ENCODE results near the gene PPP3CA.

PPP3CA gene

DNA sequence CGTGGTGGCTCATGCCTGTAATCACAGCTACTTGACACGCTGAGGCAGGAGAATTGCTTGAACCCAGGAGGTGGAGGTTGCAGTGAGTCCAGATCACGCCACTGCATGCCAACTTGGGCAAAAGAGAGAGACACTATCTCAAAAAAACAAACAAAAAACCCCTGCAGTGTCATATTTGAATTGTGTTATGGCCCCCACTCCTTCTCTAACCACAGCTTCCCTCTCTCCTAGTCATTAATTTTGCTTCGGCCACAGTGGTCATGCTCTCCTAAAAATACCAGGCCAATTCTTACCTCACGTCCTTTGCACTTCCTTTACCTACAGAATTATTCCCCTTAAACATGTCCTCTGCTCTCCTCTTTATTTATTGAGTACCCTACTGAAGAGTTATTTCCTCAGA lies 206.1 kb downstream of the PPP3CA start:
- TF ChIP-seq, protein P1, sequence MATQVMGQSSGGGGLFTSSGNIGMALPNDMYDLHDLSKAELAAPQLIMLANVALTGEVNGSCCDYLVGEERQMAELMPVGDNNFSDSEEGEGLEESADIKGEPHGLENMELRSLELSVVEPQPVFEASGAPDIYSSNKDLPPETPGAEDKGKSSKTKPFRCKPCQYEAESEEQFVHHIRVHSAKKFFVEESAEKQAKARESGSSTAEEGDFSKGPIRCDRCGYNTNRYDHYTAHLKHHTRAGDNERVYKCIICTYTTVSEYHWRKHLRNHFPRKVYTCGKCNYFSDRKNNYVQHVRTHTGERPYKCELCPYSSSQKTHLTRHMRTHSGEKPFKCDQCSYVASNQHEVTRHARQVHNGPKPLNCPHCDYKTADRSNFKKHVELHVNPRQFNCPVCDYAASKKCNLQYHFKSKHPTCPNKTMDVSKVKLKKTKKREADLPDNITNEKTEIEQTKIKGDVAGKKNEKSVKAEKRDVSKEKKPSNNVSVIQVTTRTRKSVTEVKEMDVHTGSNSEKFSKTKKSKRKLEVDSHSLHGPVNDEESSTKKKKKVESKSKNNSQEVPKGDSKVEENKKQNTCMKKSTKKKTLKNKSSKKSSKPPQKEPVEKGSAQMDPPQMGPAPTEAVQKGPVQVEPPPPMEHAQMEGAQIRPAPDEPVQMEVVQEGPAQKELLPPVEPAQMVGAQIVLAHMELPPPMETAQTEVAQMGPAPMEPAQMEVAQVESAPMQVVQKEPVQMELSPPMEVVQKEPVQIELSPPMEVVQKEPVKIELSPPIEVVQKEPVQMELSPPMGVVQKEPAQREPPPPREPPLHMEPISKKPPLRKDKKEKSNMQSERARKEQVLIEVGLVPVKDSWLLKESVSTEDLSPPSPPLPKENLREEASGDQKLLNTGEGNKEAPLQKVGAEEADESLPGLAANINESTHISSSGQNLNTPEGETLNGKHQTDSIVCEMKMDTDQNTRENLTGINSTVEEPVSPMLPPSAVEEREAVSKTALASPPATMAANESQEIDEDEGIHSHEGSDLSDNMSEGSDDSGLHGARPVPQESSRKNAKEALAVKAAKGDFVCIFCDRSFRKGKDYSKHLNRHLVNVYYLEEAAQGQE (IDR thresholded peaks at IDR 0.05; ENCODE audit: low read depth): no peak
- no peak for TF ChIP-seq NFIC (IDR thresholded peaks at IDR 0.05)
- TF ChIP-seq EGR1 (IDR thresholded peaks at IDR 0.05): no peak
- TF ChIP-seq TCF12 (IDR thresholded peaks at IDR 0.05; ENCODE audit: low read depth): no peak
- TF ChIP-seq RAD21 (IDR thresholded peaks at IDR 0.05; ENCODE audit: low read depth): no peak
- TF ChIP-seq, protein P2, sequence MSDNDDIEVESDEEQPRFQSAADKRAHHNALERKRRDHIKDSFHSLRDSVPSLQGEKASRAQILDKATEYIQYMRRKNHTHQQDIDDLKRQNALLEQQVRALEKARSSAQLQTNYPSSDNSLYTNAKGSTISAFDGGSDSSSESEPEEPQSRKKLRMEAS (IDR thresholded peaks at IDR 0.05): no peak
- TF ChIP-seq CEBPB (IDR thresholded peaks at IDR 0.05): no peak
- no peak for TF ChIP-seq EP300 (IDR thresholded peaks at IDR 0.05; ENCODE audit: borderline replicate concordance)
- TF ChIP-seq TAF1 (IDR thresholded peaks at IDR 0.05; ENCODE audit: low read depth): no peak
- no peak for TF ChIP-seq YY1 (IDR thresholded peaks at IDR 0.05; ENCODE audit: low read depth)
- no peak for TF ChIP-seq CREB1 (IDR thresholded peaks at IDR 0.05; ENCODE audit: low read depth)
- TF ChIP-seq TEAD4 (IDR thresholded peaks at IDR 0.05): no peak
- TF ChIP-seq, protein P3, sequence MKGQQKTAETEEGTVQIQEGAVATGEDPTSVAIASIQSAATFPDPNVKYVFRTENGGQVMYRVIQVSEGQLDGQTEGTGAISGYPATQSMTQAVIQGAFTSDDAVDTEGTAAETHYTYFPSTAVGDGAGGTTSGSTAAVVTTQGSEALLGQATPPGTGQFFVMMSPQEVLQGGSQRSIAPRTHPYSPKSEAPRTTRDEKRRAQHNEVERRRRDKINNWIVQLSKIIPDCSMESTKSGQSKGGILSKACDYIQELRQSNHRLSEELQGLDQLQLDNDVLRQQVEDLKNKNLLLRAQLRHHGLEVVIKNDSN (IDR thresholded peaks at IDR 0.05): no peak
- no peak for TF ChIP-seq ZBTB7A (IDR thresholded peaks at IDR 0.05; ENCODE audit: low read depth)
- no peak for TF ChIP-seq FOXM1 (IDR thresholded peaks at IDR 0.05; ENCODE audit: borderline replicate concordance, low read depth)

DNA sequence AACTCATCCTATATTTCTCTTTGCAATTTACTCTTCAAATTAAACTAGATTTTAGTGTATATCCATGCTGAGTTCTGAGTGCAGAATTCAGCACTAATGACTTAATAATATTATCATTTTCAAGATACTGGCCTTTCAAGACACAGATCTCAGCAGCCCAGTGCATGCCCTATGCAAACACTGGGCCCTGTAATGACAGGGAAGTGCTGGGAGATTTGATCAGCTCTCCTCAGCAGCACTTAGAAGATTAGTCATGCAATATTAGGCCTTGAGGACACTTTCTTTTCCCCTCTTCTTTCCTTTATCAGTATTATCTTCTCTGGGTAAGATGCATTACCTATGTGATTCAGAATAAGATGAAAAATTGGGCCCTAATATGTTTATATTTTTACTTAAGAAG lies 207.1 kb downstream of the PPP3CA start:
- no peak for TF ChIP-seq TCF12 (IDR thresholded peaks at IDR 0.05; ENCODE audit: low read depth)

DNA sequence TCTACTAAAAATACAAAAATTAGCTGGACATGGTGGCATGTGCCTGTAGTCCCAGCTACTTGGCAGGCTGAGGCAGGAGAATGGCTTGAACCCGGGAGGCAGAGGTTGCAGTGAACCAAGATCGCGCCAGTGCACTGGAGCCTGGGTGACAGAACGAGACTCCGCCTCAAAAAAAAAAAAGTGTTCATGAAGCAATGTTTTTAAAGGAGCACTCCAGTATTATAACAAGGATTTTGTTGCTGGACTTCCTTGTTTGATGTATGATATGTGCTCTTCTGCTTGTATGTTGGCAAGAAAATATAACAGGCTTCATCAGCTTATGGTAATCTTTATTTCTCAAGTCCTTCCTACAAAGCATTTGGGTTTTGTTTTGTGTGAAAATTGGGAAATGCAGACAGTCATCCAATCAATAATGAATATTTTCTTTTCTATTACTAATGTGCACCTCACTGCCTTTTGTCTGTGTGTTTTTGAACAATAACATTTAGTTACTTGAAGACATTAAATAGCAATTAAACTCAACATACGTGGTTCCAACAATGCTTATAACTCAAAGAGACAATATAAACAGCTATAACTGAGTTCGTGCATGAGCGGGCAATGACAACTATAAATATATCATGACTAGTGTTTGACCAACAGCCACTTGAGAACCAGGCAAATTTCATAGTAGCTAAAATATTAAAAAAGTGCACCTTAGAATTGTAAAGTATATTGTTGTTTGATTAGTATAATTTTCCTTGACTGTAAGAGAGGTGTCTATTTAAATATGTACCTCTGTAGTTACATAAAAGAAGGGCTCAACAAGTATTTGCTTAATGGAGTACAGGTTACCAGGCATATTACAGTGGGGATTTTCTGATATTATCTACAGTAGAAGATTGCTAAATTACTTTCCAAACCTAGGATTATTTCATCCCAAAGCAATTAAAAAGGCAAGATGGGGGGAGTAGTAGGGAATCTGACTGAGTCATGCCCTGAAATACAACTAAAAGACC lies 210.7 kb downstream of the PPP3CA start:
- TF ChIP-seq NFIC (IDR thresholded peaks at IDR 0.05) (no peak), ZBTB7A (IDR thresholded peaks at IDR 0.05; ENCODE audit: low read depth) (no peak), TCF12 (IDR thresholded peaks at IDR 0.05; ENCODE audit: low read depth) (no peak), CREB1 (IDR thresholded peaks at IDR 0.05; ENCODE audit: low read depth) (no peak), TAF1 (IDR thresholded peaks at IDR 0.05; ENCODE audit: low read depth) (no peak), FOXM1 (IDR thresholded peaks at IDR 0.05; ENCODE audit: borderline replicate concordance, low read depth) (no peak), YY1 (IDR thresholded peaks at IDR 0.05; ENCODE audit: low read depth) (no peak), EGR1 (IDR thresholded peaks at IDR 0.05) (no peak), RAD21 (IDR thresholded peaks at IDR 0.05; ENCODE audit: low read depth) (no peak), EP300 (IDR thresholded peaks at IDR 0.05; ENCODE audit: borderline replicate concordance) (no peak), TEAD4 (IDR thresholded peaks at IDR 0.05) (no peak), CEBPB (IDR thresholded peaks at IDR 0.05) (no peak)
- TF ChIP-seq, protein P2 (IDR thresholded peaks at IDR 0.05): no peak
- TF ChIP-seq, protein P1 (IDR thresholded peaks at IDR 0.05; ENCODE audit: low read depth): no peak
- TF ChIP-seq, protein P3 (IDR thresholded peaks at IDR 0.05): no peak

DNA sequence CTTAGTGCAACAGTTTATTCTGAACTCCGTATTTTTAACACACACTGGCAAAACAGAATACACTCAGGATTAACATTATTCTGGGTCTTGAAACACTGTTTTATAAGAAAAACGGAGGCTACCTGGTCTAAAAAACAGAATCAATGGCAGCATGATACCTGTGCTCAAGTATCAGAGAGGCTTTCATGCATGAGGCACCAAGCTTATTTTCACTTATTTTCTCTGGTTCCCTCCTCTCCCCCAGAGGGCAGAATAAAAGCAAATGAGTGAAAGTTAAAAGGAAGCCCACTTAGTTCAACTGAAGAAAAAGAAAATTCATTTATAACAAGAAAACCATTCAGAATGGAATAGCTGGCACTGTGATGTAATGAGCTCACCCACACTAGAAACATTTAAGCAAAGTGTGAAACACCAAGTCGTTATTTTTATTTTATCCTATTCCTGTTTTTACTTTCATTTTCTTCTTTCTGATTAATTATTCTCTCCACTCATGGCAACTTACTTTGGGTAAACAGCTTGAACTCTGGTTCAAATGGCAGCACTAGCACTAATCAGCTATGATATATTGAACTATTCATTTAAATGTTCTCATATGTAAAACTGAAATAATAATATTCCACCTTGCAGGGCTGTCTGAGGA lies 211.8 kb downstream of the PPP3CA start:
- TF ChIP-seq YY1 (IDR thresholded peaks at IDR 0.05; ENCODE audit: low read depth): no peak
- no peak for TF ChIP-seq EGR1 (IDR thresholded peaks at IDR 0.05)
- TF ChIP-seq FOXM1 (IDR thresholded peaks at IDR 0.05; ENCODE audit: borderline replicate concordance, low read depth): no peak
- no peak for TF ChIP-seq RAD21 (IDR thresholded peaks at IDR 0.05; ENCODE audit: low read depth)
- TF ChIP-seq EP300 (IDR thresholded peaks at IDR 0.05; ENCODE audit: borderline replicate concordance): no peak
- TF ChIP-seq TCF12 (IDR thresholded peaks at IDR 0.05; ENCODE audit: low read depth): no peak
- no peak for TF ChIP-seq CEBPB (IDR thresholded peaks at IDR 0.05)
- TF ChIP-seq, protein P2 (IDR thresholded peaks at IDR 0.05): no peak
- TF ChIP-seq NFIC (IDR thresholded peaks at IDR 0.05): no peak
- no peak for TF ChIP-seq ZBTB7A (IDR thresholded peaks at IDR 0.05; ENCODE audit: low read depth)
- no peak for TF ChIP-seq CREB1 (IDR thresholded peaks at IDR 0.05; ENCODE audit: low read depth)
- TF ChIP-seq, protein P3 (IDR thresholded peaks at IDR 0.05): no peak
- TF ChIP-seq, protein P1 (IDR thresholded peaks at IDR 0.05; ENCODE audit: low read depth): no peak
- no peak for TF ChIP-seq TAF1 (IDR thresholded peaks at IDR 0.05; ENCODE audit: low read depth)
- no peak for TF ChIP-seq TEAD4 (IDR thresholded peaks at IDR 0.05)
